ENCODE results near the gene BBS12.

Gene BBS12

DNA sequence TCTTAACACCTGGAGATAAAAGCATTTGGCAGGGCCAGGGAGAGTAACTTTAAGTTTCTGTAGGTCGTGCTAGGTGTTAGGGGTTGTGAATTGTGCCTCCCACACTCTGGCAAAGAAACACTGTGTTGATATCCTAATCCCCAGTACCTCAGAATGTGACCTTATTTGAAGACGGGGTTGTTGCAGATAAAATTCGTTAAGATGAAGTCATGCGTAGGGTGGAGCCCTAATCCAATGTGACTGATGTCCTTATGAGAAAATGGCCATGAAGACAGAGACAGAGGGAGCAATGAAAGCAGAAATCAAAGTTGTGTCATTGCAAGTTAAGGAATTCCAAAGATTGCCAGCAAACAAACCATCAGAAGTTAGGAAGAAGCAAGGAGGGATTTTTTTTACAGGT lies 40.5 kb upstream of the BBS12 start:
- H3K23ac ChIP-seq (ENCODE audit: low read length) = no peak overlapping the region
- no peak overlapping the region for H3K4me3 ChIP-seq (ENCODE audit: low read length)
- H4K8ac ChIP-seq (ENCODE audit: low read depth, low read length) = no peak overlapping the region
- WGBS (ENCODE audit: extremely low coverage, insufficient coverage, low lambda C conversion rate) = no CpG with 5 or more reads among the region's 4 CpGs
- no peak overlapping the region for H3K9ac ChIP-seq (ENCODE audit: low read length)
- DNase-seq = no peak
- no peaks in the 10 kb centered on the region for H3K36me3 ChIP-seq (ENCODE audit: control insufficient read depth, insufficient read depth, low read length)
- H3K79me1 ChIP-seq (ENCODE audit: low read length) = no peaks in the 10 kb centered on the region
- no peak overlapping the region for H2AK5ac ChIP-seq (ENCODE audit: low read length)
- H2BK120ac ChIP-seq (ENCODE audit: low read depth, low read length) = no peak overlapping the region
- no peak overlapping the region for H2BK15ac ChIP-seq (replicated peaks; ENCODE audit: low read depth)
- H4K5ac ChIP-seq (ENCODE audit: low read length) = no peak overlapping the region
- H3K4ac ChIP-seq (ENCODE audit: low read depth, low read length) = no peak overlapping the region
- H3K4me1 ChIP-seq (ENCODE audit: control insufficient read depth, low read depth, low read length) = no peaks in the 10 kb centered on the region
- H3K27ac ChIP-seq (ENCODE audit: low read depth, low read length) = no peak overlapping the region
- no peaks in the 10 kb centered on the region for H3K27me3 ChIP-seq (ENCODE audit: insufficient read depth, low read length, poor library complexity)
- H3K18ac ChIP-seq (ENCODE audit: low read length) = no peak overlapping the region
- no peak overlapping the region for H3K56ac ChIP-seq (ENCODE audit: low read length)
- H3K4me2 ChIP-seq (ENCODE audit: low read length) = no peak overlapping the region
- H2BK5ac ChIP-seq (ENCODE audit: low read length) = no peak overlapping the region
- no peaks in the 10 kb centered on the region for H3K79me2 ChIP-seq (ENCODE audit: control insufficient read depth, insufficient read depth, low read length)

- Histone ChIP-seq H3K4ac (ENCODE audit: low read depth, low read length) (no peak overlapping the region), H3K27ac (ENCODE audit: low read depth, low read length) (no peak overlapping the region)
These were observed 39.6 kb upstream of the BBS12 start for GRCh38 chr4:122692641-122693520.

GRCh38 chr4:122695226-122695625 lies 37.3 kb upstream of the BBS12 start:
- Histone ChIP-seq H3K4me3 (ENCODE audit: low read length) (no peak overlapping the region), H3K79me1 (ENCODE audit: low read length) (no peaks in the 10 kb centered on the region), H3K56ac (ENCODE audit: low read length) (no peak overlapping the region), H2AK5ac (ENCODE audit: low read length) (no peak overlapping the region), H3K4me2 (ENCODE audit: low read length) (no peak overlapping the region), H4K5ac (ENCODE audit: low read length) (no peak overlapping the region), H3K27me3 (ENCODE audit: insufficient read depth, low read length, poor library complexity) (no peaks in the 10 kb centered on the region), H3K4ac (ENCODE audit: low read depth, low read length) (no peak overlapping the region), H3K18ac (ENCODE audit: low read length) (no peak overlapping the region), H2BK5ac (ENCODE audit: low read length) (no peak overlapping the region), H3K36me3 (ENCODE audit: control insufficient read depth, insufficient read depth, low read length) (no peaks in the 10 kb centered on the region), H4K8ac (ENCODE audit: low read depth, low read length) (no peak overlapping the region), H3K23ac (ENCODE audit: low read length) (no peak overlapping the region), H3K4me1 (ENCODE audit: control insufficient read depth, low read depth, low read length) (no peaks in the 10 kb centered on the region), H3K79me2 (ENCODE audit: control insufficient read depth, insufficient read depth, low read length) (no peaks in the 10 kb centered on the region), H2BK15ac (replicated peaks; ENCODE audit: low read depth) (no peak overlapping the region), H3K27ac (ENCODE audit: low read depth, low read length) (no peak overlapping the region), H3K9ac (ENCODE audit: low read length) (no peak overlapping the region), H2BK120ac (ENCODE audit: low read depth, low read length) (no peak overlapping the region)
- WGBS (ENCODE audit: extremely low coverage, insufficient coverage, low lambda C conversion rate) = no CpG with 5 or more reads among the region's 2 CpGs
- no peak for DNase-seq

More at GRCh38 chr4:122692641-122693520, 39.6 kb upstream of the BBS12 start:
- H3K4me1 ChIP-seq (ENCODE audit: control insufficient read depth, low read depth, low read length) = no peaks in the 10 kb centered on the region
- no peak overlapping the region for H3K56ac ChIP-seq (ENCODE audit: low read length)
- H2BK120ac ChIP-seq (ENCODE audit: low read depth, low read length) = no peak overlapping the region
- no peak overlapping the region for H2BK15ac ChIP-seq (replicated peaks; ENCODE audit: low read depth)
- no peak overlapping the region for H3K4me3 ChIP-seq (ENCODE audit: low read length)
- no peak for DNase-seq
- no peak overlapping the region for H4K5ac ChIP-seq (ENCODE audit: low read length)
- no CpG with 5 or more reads among the region's 3 CpGs for WGBS (ENCODE audit: extremely low coverage, insufficient coverage, low lambda C conversion rate)
- H3K4me2 ChIP-seq (ENCODE audit: low read length) = no peak overlapping the region
- no peaks in the 10 kb centered on the region for H3K79me1 ChIP-seq (ENCODE audit: low read length)
- H3K27me3 ChIP-seq (ENCODE audit: insufficient read depth, low read length, poor library complexity) = no peaks in the 10 kb centered on the region
- no peaks in the 10 kb centered on the region for H3K36me3 ChIP-seq (ENCODE audit: control insufficient read depth, insufficient read depth, low read length)
- H3K23ac ChIP-seq (ENCODE audit: low read length) = no peak overlapping the region
- H3K9ac ChIP-seq (ENCODE audit: low read length) = no peak overlapping the region
- H4K8ac ChIP-seq (ENCODE audit: low read depth, low read length) = no peak overlapping the region
- H3K18ac ChIP-seq (ENCODE audit: low read length) = no peak overlapping the region
- no peak overlapping the region for H2AK5ac ChIP-seq (ENCODE audit: low read length)
- H3K79me2 ChIP-seq (ENCODE audit: control insufficient read depth, insufficient read depth, low read length) = no peaks in the 10 kb centered on the region
- no peak overlapping the region for H2BK5ac ChIP-seq (ENCODE audit: low read length)

DNA sequence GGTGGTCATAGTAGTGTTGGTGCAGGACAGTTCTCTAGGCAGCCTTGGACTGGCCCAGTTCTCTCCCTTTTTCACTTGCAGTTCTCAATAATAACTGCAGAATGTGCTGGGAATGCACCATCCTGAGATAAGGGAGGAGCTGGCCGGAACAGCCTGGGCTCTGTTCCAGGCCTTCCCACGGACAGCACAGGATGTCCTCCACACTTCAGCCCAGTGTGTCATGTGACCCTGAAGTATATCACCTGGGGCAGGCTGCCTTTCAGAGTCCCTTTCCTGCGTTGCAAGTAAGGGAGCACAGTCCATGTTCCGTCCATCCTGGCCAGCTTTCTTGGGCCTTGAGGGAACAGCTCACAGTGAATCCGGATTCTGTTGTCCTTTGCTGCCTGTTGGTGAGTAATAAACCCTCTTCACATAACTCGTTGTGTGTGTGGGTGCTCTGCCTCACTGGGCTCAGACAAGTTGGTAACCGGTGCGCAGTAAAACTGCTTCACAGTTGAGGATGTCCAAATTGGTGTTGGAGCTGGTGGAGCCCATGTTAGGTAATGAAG lies 32.3 kb upstream of the BBS12 start:
- no peak overlapping the region for H4K8ac ChIP-seq (ENCODE audit: low read depth, low read length)
- H3K4ac ChIP-seq (ENCODE audit: low read depth, low read length) = no peak overlapping the region
- H3K27me3 ChIP-seq (ENCODE audit: insufficient read depth, low read length, poor library complexity) = no peaks in the 10 kb centered on the region
- no peak overlapping the region for H2BK120ac ChIP-seq (ENCODE audit: low read depth, low read length)
- no peaks in the 10 kb centered on the region for H3K36me3 ChIP-seq (ENCODE audit: control insufficient read depth, insufficient read depth, low read length)
- H2AK5ac ChIP-seq (ENCODE audit: low read length) = no peak overlapping the region
- H3K23ac ChIP-seq (ENCODE audit: low read length) = no peak overlapping the region
- H3K27ac ChIP-seq (ENCODE audit: low read depth, low read length) = no peak overlapping the region
- H3K4me2 ChIP-seq (ENCODE audit: low read length) = no peak overlapping the region
- no peaks in the 10 kb centered on the region for H3K79me2 ChIP-seq (ENCODE audit: control insufficient read depth, insufficient read depth, low read length)
- no peak overlapping the region for H3K9ac ChIP-seq (ENCODE audit: low read length)
- no peak overlapping the region for H4K5ac ChIP-seq (ENCODE audit: low read length)
- WGBS (ENCODE audit: extremely low coverage, insufficient coverage, low lambda C conversion rate) = no CpG with 5 or more reads among the region's 8 CpGs
- no peaks in the 10 kb centered on the region for H3K79me1 ChIP-seq (ENCODE audit: low read length)
- H2BK5ac ChIP-seq (ENCODE audit: low read length) = no peak overlapping the region
- H3K4me3 ChIP-seq (ENCODE audit: low read length) = no peak overlapping the region
- no peak overlapping the region for H2BK15ac ChIP-seq (replicated peaks; ENCODE audit: low read depth)
- H3K4me1 ChIP-seq (ENCODE audit: control insufficient read depth, low read depth, low read length) = no peaks in the 10 kb centered on the region
- DNase-seq = peak; percentile 38
- no peak overlapping the region for H3K18ac ChIP-seq (ENCODE audit: low read length)
- H3K56ac ChIP-seq (ENCODE audit: low read length) = no peak overlapping the region

DNA sequence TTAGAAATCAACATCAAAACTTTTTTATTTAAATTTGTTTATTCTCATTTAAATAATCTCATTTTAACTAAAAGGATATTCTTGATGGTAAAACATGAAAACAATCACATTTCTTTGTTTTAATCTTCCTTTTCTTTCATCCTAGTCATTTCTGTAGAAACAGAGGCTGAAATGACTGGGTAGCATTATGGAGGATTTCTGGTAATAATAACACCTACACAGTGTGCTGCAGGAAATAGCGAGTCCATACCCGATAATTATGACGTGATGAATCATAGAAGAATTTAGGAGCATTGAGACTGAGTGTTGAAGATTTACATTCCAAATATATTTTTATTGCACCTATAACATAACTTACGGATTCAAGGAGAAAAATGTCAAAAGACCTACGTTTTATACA lies 31.4 kb upstream of the BBS12 start:
- Histone ChIP-seq H3K18ac (ENCODE audit: low read length) (no peak overlapping the region), H3K4me3 (ENCODE audit: low read length) (no peak overlapping the region), H2BK120ac (ENCODE audit: low read depth, low read length) (no peak overlapping the region), H3K4me1 (ENCODE audit: control insufficient read depth, low read depth, low read length) (no peaks in the 10 kb centered on the region), H2AK5ac (ENCODE audit: low read length) (no peak overlapping the region), H4K8ac (ENCODE audit: low read depth, low read length) (no peak overlapping the region), H3K79me2 (ENCODE audit: control insufficient read depth, insufficient read depth, low read length) (no peaks in the 10 kb centered on the region), H3K79me1 (ENCODE audit: low read length) (no peaks in the 10 kb centered on the region), H3K36me3 (ENCODE audit: control insufficient read depth, insufficient read depth, low read length) (no peaks in the 10 kb centered on the region), H3K4me2 (ENCODE audit: low read length) (no peak overlapping the region), H3K4ac (ENCODE audit: low read depth, low read length) (no peak overlapping the region), H2BK15ac (replicated peaks; ENCODE audit: low read depth) (no peak overlapping the region), H2BK5ac (ENCODE audit: low read length) (no peak overlapping the region), H3K9ac (ENCODE audit: low read length) (no peak overlapping the region), H3K23ac (ENCODE audit: low read length) (no peak overlapping the region), H3K27ac (ENCODE audit: low read depth, low read length) (no peak overlapping the region), H4K5ac (ENCODE audit: low read length) (no peak overlapping the region), H3K56ac (ENCODE audit: low read length) (no peak overlapping the region), H3K27me3 (ENCODE audit: insufficient read depth, low read length, poor library complexity) (no peaks in the 10 kb centered on the region)
- WGBS (ENCODE audit: extremely low coverage, insufficient coverage, low lambda C conversion rate) = no CpG with 5 or more reads among the region's 5 CpGs
- no peak for DNase-seq

Data from mesendoderm (in vitro differentiated cells).